NCI-H460 (cell line): ENCODE measurements around the gene TBC1D16. TPM values are rescaled to one million over a fixed set of nuclear protein-coding genes. Genes with fewer than 3 reads are reported as not detected.

Experiments used
- DNase-seq: peaks from one replicate; pipeline ENCODE4 v3.0.0-alpha.2; 2016; ENCODE audit warnings: low read depth; ENCODE audit errors: extremely low read depth
- total RNA-seq: library from RNA; depleted of rRNA; stranded (reverse); fragments of >200 nt; shearing (Covaris generic); gene quantifications from 2 replicates; pipeline ENCODE4 v1.2.3, GENCODE V29; 2014

TBC1D16 gene
- total RNA-seq, 1 experiment from 2014 or later = 12.4 TPM

- DNase-seq = no peak
These were observed 45.5 kb downstream of the TBC1D16 start for GRCh38 chr17:79990051-79990592.

- no peak for DNase-seq
These were observed 46.4 kb downstream of the TBC1D16 start for GRCh38 chr17:79989106-79989835.

- peak; percentile 48 for DNase-seq
These were observed 47.3 kb downstream of the TBC1D16 start for GRCh38 chr17:79988185-79988971.

- DNase-seq = no peak
These were observed 47.8 kb downstream of the TBC1D16 start for GRCh38 chr17:79987935-79988184.

- peak; percentile 30 for DNase-seq
These were observed 48.3 kb downstream of the TBC1D16 start for GRCh38 chr17:79987187-79987934.

- no peak for DNase-seq
These were observed 49.1 kb downstream of the TBC1D16 start for GRCh38 chr17:79986411-79987186.

- no peak for DNase-seq
These were observed 49.7 kb downstream of the TBC1D16 start for GRCh38 chr17:79985943-79986391.

- DNase-seq = no peak
These were observed 50.2 kb downstream of the TBC1D16 start for GRCh38 chr17:79985361-79985942.

- no peak for DNase-seq
These were observed 50.8 kb downstream of the TBC1D16 start for GRCh38 chr17:79984877-79985276.

GRCh38 chr17:79984045-79984840, 51.4 kb downstream of the TBC1D16 start:
- no peak for DNase-seq

- DNase-seq = no peak
These were observed 52.2 kb downstream of the TBC1D16 start for GRCh38 chr17:79983456-79983855.

GRCh38 chr17:79982986-79983385, 52.7 kb downstream of the TBC1D16 start:
- DNase-seq = no peak

GRCh38 chr17:79981661-79982101, 54.0 kb downstream of the TBC1D16 start:
- DNase-seq = no peak

GRCh38 chr17:79981090-79981489, 54.6 kb downstream of the TBC1D16 start:
- no peak for DNase-seq

- DNase-seq = no peak
These were observed 55.2 kb downstream of the TBC1D16 start for GRCh38 chr17:79980246-79981043.

- no peak for DNase-seq
These were observed 55.9 kb downstream of the TBC1D16 start for GRCh38 chr17:79979816-79980215.

GRCh38 chr17:79979221-79979741, 56.4 kb downstream of the TBC1D16 start:
- no peak for DNase-seq

GRCh38 chr17:79978548-79978855, 57.2 kb downstream of the TBC1D16 start:
- no peak for DNase-seq
